NT2/D1 (cell line): ENCODE results near the gene RTKN.
"Not testable (repeated sequence)": the region's sequence is repeated elsewhere in the genome, so short reads cannot be mapped to it uniquely, and the experiment has no call there.

Source experiments
- SUZ12 ChIP-seq: IDR thresholded peaks from 2 replicates; pipeline ENCODE4 v1.6.1; 2011; ENCODE audit not compliant: insufficient read length, insufficient read depth; ENCODE audit errors: extremely low read depth
- YY1 ChIP-seq: IDR thresholded peaks from 2 replicates; pipeline ENCODE4 v1.6.1; 2011; ENCODE audit not compliant: insufficient read length, insufficient read depth
- ZNF274 ChIP-seq: IDR thresholded peaks from 2 replicates; pipeline ENCODE4 v1.6.1; 2011; ENCODE audit warnings: mild to moderate bottlenecking, low read depth, low read length

- not testable (repeated sequence) for TF ChIP-seq ZNF274, SUZ12, YY1
Measured at GRCh38 chr2:74460187-74460586, 18.4 kb upstream of the RTKN start.
